Activated naive CD4-positive, alpha-beta T cell treated with anti-CD3 and anti-CD28 coated beads, Interleukin-2, amount 50 U/mL, for 16 hours (primary cell): Measurements from ENCODE around the gene PCDHGA2.
"Not testable (repeated sequence)": the region's sequence is repeated elsewhere in the genome, so short reads cannot be mapped to it uniquely, and the experiment has no call there.

Experiments
- DNase-seq: peaks from one replicate; pipeline ENCODE4 v3.0.0-alpha.2; 2020

PCDHGA2 gene

GRCh38 chr5:141383345-141383744 lies 44.8 kb downstream of the PCDHGA2 start:
- DNase-seq: no peak

- no peak for DNase-seq
These were observed 46.1 kb downstream of the PCDHGA2 start for GRCh38 chr5:141384471-141385267.

- not testable (repeated sequence) for DNase-seq
These were observed 49.2 kb downstream of the PCDHGA2 start, which contains the start of gene PCDHGB4 for GRCh38 chr5:141387557-141388311. PCDHGB4 (plus strand) TSS chr5:141387698; CDS start chr5:141387885, 187 bp downstream.

- DNase-seq: no peak
These were observed 50.1 kb downstream of the PCDHGA2 start for GRCh38 chr5:141388661-141389060.

GRCh38 chr5:141389153-141390042 lies 50.8 kb downstream of the PCDHGA2 start:
- DNase-seq: no peak

- no peak for DNase-seq
These were observed 54.1 kb downstream of the PCDHGA2 start, which contains the start of gene PCDHGA8 for GRCh38 chr5:141392429-141393198. PCDHGA8 (plus strand) TSS chr5:141392633; CDS start chr5:141392814, 181 bp downstream.
